DMS79 treated with DMSO at 0.1 percent for 48 hours (cell line): ENCODE data around the gene CD33.
"Not testable (repeated sequence)": the region's sequence is repeated elsewhere in the genome, so short reads cannot be mapped to it uniquely, and the experiment has no call there.

Experiments used
- DNase-seq: peaks from one replicate; lab custom pipeline; 2025; lab: John Stamatoyannopoulos, UW

CD33 gene

GRCh38 chr19:51224898-51225393 is at the start of gene CD33:
CD33 (plus strand) TSS chr19:51225080; CDS start chr19:51225119, 39 bp downstream.
- not testable (repeated sequence) for DNase-seq

- no peak for DNase-seq
Observed at GRCh38 chr19:51179256-51179655, 45.6 kb upstream of the CD33 start.

DNA sequence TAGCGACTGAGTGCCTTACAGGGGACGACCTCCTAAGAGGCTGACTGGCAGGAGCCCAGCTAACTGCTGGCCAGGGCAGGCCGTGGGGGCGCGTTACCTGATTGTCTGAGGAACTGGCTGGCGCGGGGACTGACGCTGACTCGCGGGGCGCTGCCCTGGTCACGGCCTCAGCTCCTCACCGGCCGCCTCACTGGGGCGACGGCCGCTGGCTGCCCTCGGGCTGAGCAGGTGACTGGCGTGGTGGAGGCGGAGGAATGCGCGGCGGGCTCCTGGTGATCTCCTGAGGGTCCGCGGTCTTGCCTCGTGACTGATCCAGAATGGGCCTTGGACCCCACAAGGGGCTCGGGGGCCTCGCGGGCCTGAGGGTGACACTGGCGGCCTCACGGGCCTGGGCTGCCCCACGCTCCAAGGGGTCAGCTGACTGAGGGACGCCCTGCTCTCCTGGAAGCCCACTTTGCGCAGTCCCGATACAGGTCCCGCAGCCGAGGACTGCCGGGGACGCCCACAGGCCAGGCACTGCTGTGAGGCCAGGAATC is 43.4 kb upstream of the CD33 start:
- no peak for DNase-seq

- no peak for DNase-seq
Observed at GRCh38 chr19:51181913-51182419, 42.9 kb upstream of the CD33 start.

DNA sequence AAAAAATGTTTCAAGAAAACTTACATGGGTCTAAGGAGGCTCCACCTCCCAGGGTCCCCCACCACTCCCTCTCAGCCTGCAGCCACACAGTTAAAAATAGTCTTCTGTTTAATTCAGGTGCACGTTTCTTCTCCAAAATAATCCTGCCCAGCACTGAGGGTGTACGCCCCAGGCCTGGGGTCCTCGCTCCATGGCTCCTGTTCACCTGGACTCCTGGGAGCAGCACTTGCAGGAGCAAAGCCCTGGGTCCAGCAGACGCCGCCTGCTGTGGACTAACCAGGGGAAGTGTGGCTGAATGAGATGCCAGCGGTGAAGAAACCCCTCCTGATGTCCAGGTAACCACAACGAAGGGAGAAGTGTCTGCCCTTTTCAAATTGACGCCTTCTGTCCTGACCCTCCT is 41.3 kb upstream of the CD33 start:
- DNase-seq = no peak

- DNase-seq = no peak
Observed at GRCh38 chr19:51185069-51185867, 39.6 kb upstream of the CD33 start.

GRCh38 chr19:51185868-51186215 is 39.0 kb upstream of the CD33 start:
- no peak for DNase-seq

GRCh38 chr19:51186323-51186722 is 38.6 kb upstream of the CD33 start:
- DNase-seq = no peak

DNA sequence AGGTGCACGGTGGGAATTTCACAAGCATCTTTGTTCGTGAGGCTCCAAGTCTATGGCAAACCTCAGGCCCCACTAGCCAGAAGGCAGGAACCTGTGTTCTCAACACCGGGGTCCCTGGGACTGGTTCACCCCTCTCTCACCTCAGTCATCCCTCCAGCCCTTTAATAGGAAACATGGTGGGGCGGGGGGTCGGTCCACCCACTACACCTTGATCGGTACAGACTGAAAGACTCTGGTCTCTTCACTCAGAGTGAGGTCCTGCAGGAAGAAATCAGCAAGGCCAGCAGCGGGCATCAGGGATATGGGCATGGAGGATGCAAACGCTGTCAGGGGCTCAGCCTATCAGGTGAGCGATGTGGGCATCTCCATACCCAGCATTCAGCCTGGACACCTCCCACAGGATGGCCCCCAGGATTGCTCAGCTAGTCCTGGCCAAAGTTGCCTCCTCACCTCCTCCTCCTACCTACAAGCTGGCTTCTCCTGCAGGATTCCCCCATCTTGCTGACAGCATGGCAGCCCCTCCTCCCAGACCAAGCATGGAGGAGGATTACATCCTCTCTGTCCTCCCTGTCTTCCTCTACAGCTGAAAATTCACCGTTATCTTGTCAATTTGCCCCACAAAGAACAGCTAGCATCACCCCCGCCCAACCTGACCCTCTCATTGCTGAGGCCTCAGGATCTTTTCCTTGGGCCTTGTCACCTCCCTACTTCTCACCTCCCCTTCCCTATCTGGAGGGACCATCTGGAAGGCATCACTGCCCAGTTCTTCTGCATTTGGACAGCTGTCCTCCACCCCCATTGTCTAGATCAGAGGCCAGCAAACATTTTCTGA is 37.3 kb upstream of the CD33 start:
- no peak for DNase-seq

DNA sequence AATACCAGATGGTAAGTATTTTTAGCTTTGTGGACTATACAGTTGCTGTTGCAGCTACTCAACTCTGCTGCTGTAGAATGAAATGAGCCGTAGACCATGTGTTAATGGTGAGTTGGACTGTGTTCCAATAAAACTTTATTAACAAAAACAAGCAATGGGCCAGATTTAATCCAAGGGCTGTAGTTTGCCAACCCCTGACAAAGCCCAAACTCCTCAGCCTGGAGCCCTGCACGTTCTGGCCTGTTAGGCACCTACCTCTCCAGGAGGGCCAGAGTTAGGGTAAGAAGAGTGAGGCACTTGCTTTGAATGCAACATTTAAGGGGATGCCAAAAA is 36.7 kb upstream of the CD33 start:
- no peak for DNase-seq

DNA sequence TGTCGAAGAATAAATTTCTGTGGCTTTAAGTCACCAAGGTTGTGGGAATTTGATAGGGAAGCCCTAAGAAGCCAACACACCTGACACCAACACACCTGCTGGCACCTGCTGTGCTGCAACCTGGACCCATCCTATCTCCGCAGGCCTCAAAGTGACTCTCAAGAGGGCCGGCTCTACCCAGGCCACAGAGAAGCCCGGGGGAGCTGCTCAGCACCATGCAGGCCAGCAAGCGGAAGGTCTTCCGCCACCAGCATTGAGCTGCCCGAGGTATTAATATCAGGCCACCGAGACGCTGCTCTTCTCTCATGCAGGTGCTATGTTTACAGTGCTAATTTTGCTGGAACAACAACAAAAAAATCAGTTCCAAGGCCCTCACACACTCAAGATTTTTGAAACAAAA is 32.2 kb upstream of the CD33 start:
- no peak for DNase-seq

DNA sequence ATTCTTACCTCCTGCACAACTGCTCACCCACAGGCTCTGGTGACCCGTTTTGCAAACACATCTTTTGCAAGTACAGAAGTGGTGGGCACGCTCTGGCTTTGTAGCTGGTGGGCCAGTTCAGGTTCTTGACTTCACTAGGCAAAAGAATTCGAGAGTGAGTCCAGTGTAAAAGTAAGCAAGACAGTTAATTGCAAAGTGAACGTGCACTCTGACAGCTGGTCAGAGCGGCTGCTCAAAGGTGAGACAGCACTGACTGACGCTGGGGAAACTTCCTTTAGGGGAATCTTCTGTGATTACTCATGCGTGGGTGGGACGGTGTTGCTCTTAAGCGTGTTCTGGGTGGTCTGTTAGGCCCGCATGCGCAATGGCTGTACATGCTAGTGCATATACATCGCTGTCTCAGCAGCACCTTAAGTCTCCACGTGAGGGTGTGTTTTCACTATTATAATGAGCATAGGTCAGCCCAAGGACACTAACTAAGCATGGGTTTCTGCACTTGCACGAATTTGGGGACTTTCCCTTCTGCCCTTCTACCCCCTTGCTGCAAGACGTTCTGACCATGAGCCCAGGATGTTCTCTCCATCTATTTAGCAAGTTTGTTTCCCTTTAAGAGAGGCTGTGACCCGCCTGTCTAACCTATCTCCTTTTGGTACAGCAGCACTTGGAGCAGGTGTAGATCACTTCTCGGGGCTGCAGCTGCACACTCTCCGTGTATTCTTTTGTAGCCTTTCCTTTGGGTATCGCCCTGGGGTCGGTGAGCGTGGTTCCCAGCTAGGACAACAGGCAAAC is 30.2 kb upstream of the CD33 start:
- no peak for DNase-seq

DNA sequence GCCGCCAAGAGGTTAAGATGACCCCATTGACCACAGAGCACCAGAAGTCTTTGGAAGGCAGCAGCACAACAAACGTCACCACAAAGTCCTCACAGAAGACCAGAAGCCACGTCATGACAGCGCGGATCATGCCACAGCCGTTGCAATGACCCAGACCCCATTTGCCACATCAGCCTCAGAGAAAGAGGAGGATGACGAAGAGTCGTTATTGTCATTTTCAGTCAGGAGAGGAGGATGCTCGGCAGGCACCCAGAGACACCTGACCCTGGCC is 29.6 kb upstream of the CD33 start:
- no peak for DNase-seq

DNA sequence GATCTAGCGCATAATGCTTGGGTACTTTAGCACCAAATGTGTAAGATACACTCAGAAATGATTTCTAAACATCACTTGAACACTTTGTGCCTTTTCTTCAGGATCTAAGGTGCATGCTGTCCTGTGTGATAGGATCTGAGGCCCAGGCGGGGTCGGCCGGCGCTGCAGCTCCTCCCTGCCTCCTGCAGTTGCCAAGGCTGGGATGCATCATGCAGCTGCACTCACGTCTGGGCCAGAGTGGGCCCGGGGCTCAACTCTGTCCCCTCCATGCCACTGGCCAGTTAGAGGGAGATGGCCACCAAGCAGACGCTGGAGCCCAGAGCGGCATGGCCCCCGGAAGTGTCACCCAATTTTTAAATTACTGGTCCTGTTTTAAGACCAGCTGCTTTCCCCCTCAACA is 29.3 kb upstream of the CD33 start:
- no peak for DNase-seq

DNA sequence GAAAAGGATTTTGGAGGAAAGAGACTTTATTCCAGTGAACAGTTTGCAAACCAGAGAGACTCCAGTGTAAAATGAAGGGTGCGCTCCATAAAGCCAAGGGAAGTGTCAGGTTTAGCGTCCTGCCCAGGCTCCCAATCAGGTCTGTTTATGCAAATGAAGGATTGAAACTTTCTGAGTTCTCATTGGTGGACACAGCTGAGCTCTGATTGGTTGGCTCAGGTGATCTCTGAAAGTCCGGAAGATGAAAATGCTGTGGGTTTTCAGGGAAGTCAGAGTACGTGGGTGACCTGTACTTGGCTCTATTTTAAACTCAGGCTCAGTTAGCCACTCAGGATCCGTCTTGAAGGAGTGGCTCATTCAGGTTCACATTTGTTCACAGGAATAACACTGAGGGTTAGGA is 28.7 kb upstream of the CD33 start:
- no peak for DNase-seq

DNA sequence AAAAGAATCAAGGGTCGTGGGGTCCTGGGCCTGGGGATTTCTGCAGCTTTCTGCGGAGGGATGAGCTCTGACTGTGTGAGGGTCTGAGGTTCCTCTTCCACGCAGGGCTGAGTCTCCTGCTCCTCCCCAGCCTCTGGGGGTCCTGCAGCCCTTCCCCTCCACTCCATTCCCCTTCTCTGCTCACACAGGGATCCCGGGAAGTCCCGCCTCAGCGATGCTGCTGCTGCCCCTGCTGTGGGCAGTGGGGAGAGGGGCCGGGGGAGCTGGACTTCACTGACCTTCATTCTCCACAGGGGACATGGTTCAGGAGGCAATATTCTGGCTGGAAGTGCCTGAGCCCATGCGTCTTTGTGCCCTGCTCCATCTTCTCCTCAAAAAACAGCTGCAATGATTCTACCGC is 26.2 kb upstream of the CD33 start:
- DNase-seq = no peak

DNA sequence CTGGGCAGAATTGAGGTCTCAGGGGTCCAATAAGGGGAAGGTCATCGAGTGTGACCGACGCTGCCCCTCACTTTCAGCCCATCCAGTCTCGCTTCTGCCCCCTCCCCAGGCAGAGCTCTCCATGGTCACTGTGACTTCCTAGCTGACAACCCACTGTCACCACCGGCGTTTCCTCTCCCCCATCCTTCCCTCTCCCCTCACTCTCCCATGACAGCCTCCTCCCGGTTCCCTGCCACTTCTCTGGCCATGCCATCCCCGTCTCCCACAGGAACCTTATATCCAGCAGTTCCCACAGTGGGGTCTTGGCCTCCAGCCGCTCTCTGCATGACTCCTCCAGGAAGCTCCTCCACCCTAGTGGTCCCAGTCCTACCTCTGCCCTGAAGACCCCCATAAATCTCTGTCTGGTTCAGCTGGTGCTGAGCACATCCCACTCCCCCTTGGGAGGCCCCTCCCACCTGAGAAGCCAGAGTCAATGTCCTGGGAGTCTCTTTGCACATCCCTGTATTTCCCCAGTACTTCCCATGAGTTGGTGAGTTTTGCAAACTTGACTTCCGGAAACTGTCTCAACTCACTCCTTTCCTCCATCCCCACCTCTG is 24.7 kb upstream of the CD33 start:
- no peak for DNase-seq

GRCh38 chr19:51201712-51202111 is 23.2 kb upstream of the CD33 start:
- no peak for DNase-seq

DNA sequence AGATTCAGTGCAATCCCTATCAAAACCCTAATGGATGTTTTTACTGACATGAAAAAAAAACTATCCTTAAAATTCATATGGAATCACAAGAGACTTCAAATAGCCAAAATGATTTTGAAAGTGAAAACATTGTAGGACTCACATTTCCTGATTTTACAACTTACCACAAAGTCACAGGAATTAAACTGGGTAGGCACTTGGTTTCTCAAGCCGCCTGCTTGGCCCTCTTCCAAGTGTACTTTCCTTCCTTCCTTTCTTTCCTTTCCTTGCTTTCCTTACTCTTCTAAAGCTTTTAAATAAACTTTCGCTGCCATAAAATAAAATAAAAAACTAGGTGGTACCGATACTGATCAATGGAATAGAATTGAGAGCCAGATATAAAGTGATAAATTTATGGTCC is 21.0 kb upstream of the CD33 start:
- DNase-seq = no peak

- DNase-seq = no peak
Observed at GRCh38 chr19:51204321-51204720, 20.6 kb upstream of the CD33 start.

DNA sequence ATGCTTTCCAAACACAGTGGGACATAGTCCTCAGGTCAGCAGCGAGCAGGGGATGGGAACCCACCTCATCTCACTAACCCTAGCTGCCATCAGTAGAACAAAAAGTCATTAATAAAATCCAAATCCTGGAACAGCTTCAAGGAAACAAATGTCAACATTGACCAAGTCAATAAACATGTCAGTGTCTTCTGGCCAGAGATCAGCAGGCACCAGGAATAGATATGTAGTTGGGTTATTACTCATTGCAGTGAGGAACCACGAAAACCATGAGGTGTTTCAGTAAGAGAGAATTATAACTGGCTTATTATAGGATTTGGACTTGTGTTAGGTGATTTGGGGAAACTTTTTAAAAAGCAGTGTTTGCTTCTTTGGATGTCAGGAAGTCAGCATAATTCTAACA is 17.1 kb upstream of the CD33 start:
- no peak for DNase-seq

- no peak for DNase-seq
Observed at GRCh38 chr19:51210191-51210784, 14.6 kb upstream of the CD33 start.
